Measurements from ENCODE around the gene CD163.
A peak's percentile ranks its signal among the peaks of the same experiment; 100 is the strongest.
"Not testable (repeated sequence)": the region's sequence is repeated elsewhere in the genome, so short reads cannot be mapped to it uniquely, and the experiment has no call there.

Gene CD163

DNA sequence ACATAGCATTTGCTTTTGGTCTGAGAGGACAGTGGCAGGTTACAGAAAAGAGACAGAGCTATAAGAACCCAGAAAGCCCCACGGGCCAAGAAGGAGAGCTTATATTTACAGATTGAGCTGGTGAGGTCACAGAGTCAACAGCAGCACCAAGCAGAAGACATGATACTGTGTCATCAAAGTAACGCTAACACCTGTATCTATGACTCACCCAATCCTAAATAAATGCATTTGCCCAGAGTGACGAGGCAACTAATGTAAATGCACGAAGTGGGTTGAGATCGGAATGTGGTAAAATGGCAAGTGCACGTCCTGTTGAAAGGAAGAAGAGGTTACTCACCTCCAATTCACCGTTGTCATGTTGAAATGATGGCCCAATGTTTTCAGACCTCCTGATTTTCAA is 52.9 kb downstream of the CD163 start:
- no peak overlapping the region for H3K4me3 ChIP-seq (ENCODE audit: low read depth, low read length)

DNA sequence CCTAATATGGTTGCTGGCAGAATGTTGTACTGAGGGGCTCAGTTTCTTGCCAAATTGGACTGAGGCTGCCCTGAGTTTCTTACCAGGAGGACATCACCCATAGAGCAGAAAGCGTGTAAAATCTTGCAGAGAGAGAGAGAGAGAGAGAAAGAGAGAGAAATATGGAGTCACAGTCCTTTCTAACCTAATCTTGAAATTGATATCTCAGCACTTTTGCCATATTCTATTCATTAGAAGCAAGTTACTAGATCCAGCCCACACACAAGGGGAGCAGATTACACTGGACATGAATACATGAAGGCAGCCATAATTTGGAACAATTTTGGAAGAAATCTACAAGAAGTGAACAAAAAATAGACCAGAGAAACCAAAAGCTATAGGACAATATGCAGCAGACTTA is 55.5 kb downstream of the CD163 start:
- no peak overlapping the region for H3K4me3 ChIP-seq (ENCODE audit: low read depth, low read length)

DNA sequence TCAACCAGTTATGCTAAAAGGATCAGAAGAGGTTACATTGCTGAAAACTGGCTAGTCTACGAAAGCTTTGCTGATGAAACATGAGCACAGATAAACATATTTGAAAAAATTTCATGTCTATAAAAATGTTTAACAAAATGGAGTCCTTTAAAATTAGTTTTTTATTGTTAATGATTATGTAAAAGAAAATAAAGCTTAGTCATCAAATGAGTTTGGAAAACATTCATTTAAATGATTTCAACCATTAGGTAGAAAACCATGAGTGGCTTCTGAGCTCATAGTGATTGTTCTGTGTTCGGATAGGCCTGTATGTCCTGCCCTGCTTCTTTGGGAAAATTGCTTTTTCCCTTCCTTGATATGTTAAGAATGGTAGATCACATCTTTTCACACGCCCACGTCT is 59.0 kb downstream of the CD163 start:
- no peak overlapping the region for H3K4me3 ChIP-seq (ENCODE audit: low read depth, low read length)

DNA sequence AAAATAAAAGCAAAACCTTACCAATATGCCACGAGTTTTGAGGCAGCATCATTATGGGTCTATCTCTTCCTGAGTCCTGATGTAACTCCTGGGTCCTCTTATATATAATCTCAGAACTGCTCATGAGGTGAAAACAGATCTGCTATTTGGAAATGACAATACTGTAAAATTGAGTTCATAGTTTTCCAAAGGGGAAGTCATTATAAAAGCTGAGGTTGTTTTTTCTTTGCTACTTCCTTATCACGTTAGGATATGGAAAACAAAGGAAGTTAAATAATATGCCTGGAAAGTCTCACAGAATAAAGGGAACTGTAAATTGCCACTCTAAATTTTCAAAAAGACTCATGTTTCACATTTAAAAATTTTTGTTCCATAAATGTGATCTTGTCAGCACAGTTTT is 59.5 kb downstream of the CD163 start, which contains the start of gene CD163L1:
CD163L1 (minus strand) TSS at position 78 of the 400 bp plus-strand sequence; CDS start at position 52, 26 bp downstream.
- H3K4me3 ChIP-seq (ENCODE audit: low read depth, low read length), result no peak within 1 kb of the TSS

DNA sequence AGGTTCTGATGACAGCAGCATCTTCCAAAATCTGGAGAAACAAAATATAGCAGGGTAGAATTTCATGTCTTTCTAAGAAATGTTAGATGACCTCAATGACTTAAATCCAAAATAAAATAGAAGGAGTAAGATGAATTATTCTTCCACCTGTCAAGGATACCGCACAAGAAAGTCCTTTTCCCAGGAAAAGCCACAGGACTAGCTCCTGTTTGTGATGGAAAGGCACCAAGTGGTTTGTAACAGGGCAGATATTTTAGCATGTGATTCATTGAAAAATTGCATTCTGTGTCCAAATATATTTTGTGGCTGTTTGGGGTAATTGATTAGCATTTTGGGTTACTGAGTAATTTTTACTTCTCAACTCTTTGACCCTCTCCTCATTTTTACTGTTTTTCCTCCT is 62.4 kb downstream of the CD163 start:
- H3K4me3 ChIP-seq (ENCODE audit: low read depth, low read length), result no peak overlapping the region

DNA sequence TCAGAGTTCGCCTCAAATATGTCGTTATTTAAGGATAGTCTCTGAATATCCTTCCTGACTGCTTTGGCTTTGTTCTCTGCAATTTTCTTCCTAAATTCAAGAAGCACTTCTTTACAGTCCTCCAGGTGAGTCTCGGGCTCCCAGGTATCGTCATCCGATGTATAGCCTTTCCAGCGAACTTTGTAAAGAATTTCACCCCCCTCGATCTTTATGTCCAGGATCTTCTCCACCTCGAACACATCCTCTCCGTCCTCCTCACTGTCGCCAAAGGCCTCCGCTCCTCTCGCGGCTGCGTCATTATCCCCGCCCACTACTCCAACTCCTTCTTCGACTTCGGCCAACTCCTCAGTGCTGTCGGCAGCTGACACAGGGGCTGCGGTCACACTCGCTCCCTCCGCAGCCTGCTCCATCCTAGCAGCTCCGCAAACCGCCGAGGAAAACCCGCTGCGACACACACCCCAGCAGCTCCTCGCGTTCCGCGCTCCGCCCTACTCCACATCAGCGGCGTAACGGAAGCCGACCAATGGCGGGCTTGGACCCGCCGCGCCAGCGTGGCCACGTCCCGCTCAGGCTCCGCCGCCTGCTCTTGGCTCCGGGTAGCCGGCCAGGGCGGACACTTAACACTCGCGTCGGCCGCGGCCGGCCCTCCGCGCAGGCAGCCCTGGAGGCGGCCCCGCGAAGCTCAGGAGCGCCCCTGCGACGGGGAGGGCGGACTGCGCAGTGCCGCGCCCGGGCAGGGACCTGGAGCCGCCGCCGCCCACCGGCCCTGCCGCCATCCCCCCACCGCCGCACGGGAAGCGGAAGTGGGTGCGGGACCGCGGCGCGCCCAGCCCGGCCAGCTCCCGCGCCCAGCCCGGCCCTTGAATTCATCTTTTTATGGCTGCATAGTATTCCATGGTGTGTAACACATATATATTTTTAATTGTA is 63.7 kb downstream of the CD163 start:
- peak overlapping the region; percentile 46 for H3K4me3 ChIP-seq (ENCODE audit: low read depth, low read length)

DNA sequence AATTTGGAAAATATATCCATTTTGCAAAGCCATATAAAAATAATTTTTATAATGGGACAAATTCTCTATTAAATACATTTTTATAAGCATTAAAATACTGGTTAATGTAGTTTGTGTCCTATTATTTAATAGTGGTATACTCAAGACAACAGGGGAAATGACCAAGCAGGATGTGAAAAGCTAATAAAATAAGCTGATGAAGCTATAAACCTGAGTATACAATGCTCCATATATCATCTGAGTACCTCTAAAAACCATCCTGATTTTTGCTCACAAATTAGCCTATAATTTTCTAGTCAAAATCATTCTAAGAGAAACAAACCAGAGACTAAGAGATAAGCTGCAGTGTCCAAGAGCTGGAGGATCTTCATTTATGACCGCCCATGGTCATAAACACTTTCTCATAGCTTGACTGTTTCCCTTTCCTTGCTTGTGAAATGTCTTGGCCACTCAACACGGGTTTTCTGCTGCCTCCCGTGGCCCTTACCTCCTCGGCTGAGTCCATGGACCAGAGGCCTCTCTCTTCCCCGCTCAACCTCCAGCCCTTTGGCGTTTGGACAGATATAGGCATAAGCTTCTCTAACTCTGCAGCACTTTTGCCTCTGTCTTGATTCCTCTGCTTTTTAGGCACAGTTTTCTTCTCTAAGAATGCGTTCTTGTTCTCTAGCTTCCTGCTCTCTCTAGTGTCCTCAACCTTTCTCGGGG is 65.1 kb downstream of the CD163 start:
- H3K4me3 ChIP-seq (ENCODE audit: low read depth, low read length), result not testable (repeated sequence)

DNA sequence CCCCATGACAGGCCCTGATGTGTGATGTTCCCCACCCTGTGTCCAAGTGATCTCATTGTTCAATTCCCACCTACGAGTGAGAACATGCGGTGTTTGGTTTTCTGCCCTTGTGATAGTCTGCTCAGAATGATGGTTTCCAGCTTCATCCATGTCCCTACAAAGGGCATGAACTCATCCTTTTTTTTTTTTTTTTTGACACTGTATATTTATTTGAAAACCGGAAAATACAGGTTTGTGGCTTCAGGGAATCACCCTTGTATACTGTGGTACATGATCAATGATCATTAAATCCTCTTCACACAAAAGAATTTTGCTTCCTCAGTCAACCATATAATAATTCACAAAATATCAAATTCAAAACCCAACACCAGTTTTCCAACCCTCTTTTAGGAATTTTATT is 66.1 kb downstream of the CD163 start:
- not testable (repeated sequence) for H3K4me3 ChIP-seq (ENCODE audit: low read depth, low read length)

DNA sequence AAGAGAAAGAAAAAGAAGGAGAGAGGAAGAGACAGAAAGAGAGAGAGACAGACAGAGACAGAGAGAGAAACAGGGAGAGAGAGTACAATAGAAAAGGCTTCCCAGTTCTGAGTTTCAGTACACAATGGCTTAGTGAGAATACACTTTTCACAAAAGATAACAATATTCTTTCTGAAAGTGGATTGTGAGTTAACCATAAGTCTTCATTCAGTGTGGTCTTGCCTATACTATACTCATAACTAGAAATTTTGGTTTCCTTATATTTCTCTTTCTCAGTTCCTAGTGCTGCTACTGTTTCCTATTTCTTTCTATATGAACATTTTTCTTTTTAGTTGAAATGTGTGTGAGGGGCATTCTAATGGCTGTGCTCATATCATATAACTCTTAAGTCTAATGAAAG is 68.9 kb downstream of the CD163 start:
- H3K4me3 ChIP-seq (ENCODE audit: low read depth, low read length), result no peak overlapping the region

DNA sequence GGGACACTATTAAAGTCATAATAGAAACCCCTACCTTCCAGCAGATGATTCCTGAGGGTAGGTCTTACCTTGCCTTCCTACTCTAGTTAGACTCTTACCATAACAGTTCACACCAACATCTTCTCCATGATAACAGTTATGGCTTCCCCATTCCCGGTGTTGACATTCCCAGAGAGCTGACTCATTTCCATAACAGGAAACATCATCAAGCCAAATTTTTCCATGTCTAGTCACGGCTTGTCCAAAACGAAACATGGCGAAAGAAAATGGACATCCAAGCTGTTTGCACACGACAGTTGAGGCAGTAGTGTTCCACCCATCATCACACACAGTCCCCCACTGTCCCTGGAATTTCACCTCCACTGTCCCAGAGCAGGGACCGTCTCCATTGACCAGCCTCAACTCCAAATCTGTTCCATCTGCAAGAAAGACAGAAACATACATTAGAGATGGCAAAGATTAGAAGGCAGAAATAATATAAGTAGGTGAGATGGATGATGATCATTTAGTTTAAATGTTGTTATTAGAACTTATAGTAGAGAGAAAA is 70.2 kb downstream of the CD163 start:
- no peak overlapping the region for H3K4me3 ChIP-seq (ENCODE audit: low read depth, low read length)

DNA sequence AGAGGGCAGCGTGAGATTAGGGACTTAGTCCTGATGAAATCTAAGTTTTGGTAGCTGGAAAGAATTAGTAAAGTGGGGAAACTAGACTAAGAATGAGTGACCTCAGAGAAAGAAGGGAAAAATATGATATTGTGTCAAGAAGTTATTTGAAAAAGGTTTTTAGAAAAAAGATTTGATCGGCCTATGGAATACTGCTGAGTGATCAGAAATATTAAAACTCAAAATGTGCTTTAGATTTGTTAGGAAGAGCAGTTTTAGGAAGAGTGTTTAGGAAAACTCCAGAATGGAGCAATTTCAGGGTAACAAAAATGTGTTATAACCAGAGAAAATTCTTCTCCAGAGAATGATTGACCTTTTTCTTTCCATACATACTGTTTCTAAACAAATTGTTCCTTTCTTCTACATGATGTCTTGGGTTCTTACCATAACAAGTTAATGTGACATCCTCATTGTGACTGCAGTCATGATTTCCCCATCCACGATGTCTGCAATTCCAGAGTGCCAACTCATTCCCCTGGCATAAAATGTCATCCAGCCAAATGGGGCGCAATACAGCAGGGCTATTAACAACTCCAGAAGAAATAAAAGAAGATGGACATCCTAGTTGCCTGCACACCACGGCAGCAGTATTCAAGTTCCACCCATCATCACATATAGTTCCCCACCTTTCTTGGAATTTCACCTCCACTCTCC is 71.4 kb downstream of the CD163 start:
- H3K4me3 ChIP-seq (ENCODE audit: low read depth, low read length), result no peak overlapping the region

Measured in iPS-11a (cell line).